ENCODE data around the gene NECAP2. TPM values are rescaled to one million over a fixed set of nuclear protein-coding genes. Genes with fewer than 3 reads are reported as not detected.
"Not testable (repeated sequence)": the region's sequence is repeated elsewhere in the genome, so short reads cannot be mapped to it uniquely, and the experiment has no call there.

Gene NECAP2
- total and polyA plus RNA-seq, 10 donors = 59.7 to 150 (median 117) TPM

GRCh38 chr1:16489195-16489880 lies 48.8 kb downstream of the NECAP2 start:
- H3K27ac ChIP-seq; H3K4me1 ChIP-seq; DNase-seq; H3K4me3 ChIP-seq; H3K27me3 ChIP-seq (replicated peaks in 1 of 7); intact Hi-C loops (cut with DNase I; ENCODE audit: low total_unique reads); H3K9me3 ChIP-seq: not testable (repeated sequence)
- H3K36me3 ChIP-seq = peaks cover 0 to 60% (median 25%) of the 10 kb centered on the region in 6 donors
- WGBS, 5 donors = 90 to 98% (median 94%) methylated on average over 9 of the region's 9 CpGs

GRCh38 chr1:16491056-16491675 lies 50.6 kb downstream of the NECAP2 start:
- TF ChIP-seq CTCF (IDR thresholded peaks at IDR 0.05 in 8 of 11, conservative IDR thresholded peaks at IDR 0.05 in 3 of 11) (no peak), POLR2AphosphoS5 (IDR thresholded peaks at IDR 0.05) (no peak), POLR2A (IDR thresholded peaks at IDR 0.05) (no peak)
- no peak for DNase-seq
- intact Hi-C loops (cut with DNase I; ENCODE audit: low total_unique reads) = no loop called here

DNA sequence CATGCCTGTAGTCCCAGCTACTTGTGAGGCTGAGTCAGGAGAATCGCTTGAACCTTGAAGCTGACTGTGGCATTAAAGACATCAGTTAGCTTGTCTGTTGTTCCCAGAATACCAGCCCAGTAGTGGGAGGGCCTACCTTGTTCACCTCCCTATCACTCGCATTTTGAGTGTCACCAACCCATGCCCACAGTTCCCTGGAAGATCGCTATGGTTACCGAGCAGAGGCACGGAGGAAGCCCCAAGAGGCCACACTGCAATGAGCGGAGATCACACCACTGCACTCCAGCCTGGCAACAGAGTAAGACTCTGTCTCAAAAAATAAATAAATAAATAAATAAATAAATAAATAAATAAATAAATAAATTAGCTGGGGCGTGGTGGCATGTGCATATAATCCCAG lies 52.4 kb downstream of the NECAP2 start:
- DNase-seq; H3K27me3 ChIP-seq (replicated peaks in 1 of 7); H3K9me3 ChIP-seq; H3K27ac ChIP-seq; intact Hi-C loops (cut with DNase I; ENCODE audit: low total_unique reads); H3K4me3 ChIP-seq: not testable (repeated sequence)
- H3K36me3 ChIP-seq = peaks cover 0 to 29% (median 4%) of the 10 kb centered on the region in 6 donors
- 83 to 91% (median 88%) methylated on average over 7 of the region's 7 CpGs for WGBS, 5 donors
- H3K4me1 ChIP-seq = peaks cover 0 to 13% (median 1%) of the 10 kb centered on the region in 6 donors

More at GRCh38 chr1:16491056-16491675, 50.6 kb downstream of the NECAP2 start:
- no peak overlapping the region for H3K27ac ChIP-seq
- H3K36me3 ChIP-seq = peaks cover 0 to 42% (median 8%) of the 10 kb centered on the region in 6 donors
- H3K4me3 ChIP-seq = no peak overlapping the region
- 86 to 88% (median 86%) methylated on average over 9 of the region's 9 CpGs for WGBS, 5 donors
- no peaks in the 10 kb centered on the region for H3K9me3 ChIP-seq
- H3K27me3 ChIP-seq (replicated peaks in 1 of 7) = no peaks in the 10 kb centered on the region
- H3K4me1 ChIP-seq = peaks cover 0 to 5% (median 0%) of the 10 kb centered on the region in 6 donors

DNA sequence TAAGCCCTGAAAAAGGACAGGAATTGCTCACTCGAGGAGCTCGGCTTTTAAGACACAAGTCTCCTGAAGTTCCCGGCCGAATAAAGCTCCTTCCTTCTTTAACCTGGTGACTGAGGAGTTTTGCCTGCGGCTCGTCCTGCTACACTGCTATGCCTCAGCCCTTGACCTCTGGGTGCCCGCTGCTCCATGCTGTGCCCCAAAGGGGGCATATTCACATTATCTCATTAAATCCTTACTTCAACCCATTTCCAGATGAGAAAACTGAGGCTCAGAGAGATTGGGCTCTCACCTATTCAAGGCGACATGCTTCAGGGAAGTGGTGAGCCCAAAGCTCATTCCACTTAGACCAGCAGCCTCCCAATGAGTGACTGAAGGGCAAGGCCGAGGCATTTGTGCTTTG lies 53.2 kb downstream of the NECAP2 start:
- H3K4me3 ChIP-seq; intact Hi-C loops (cut with DNase I; ENCODE audit: low total_unique reads); H3K27ac ChIP-seq; H3K27me3 ChIP-seq (replicated peaks in 1 of 7); H3K9me3 ChIP-seq: not testable (repeated sequence)
- DNase-seq = peak; percentile 8
- WGBS, 5 donors = 86 to 95% (median 89%) methylated on average over 9 of the region's 9 CpGs
- peaks cover 0 to 24% (median 2%) of the 10 kb centered on the region in 6 donors for H3K36me3 ChIP-seq
- H3K4me1 ChIP-seq = peaks cover 0 to 21% (median 8%) of the 10 kb centered on the region in 6 donors

DNA sequence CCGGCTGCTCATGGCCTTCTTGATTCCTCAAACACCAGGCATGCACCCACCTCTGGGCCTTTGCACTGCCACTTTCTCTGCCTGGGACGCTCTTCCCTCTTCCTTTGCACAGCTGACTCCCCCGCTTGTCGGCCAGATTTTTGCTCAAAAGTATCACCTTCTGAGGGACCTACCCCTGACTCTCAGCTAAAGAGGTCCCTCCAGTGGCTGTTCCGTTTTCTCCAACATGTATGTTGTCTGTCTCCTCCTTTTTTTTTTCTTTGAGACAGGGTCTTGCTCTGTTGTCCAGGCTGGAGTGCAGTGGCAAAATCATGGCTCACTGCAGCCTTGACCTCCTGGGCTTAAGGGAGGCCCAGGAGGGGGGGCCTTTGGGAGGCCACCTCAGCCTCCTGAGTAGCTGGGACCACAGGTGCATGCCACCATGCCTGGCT lies 57.0 kb downstream of the NECAP2 start:
- Histone ChIP-seq H3K4me1 (peaks cover 0 to 41% (median 25%) of the 10 kb centered on the region in 6 donors), H3K27ac (peak overlapping the region in 1 of 8 donors; percentile 90)
- H3K4me3 ChIP-seq; H3K27me3 ChIP-seq (replicated peaks in 1 of 7); H3K9me3 ChIP-seq; DNase-seq; H3K36me3 ChIP-seq; intact Hi-C loops (cut with DNase I; ENCODE audit: low total_unique reads): not testable (repeated sequence)
- WGBS, 5 donors = 84 to 93% (median 89%) methylated on average over 5 of the region's 5 CpGs

GRCh38 chr1:16498047-16498446 lies 57.5 kb downstream of the NECAP2 start:
- DNase-seq; intact Hi-C loops (cut with DNase I; ENCODE audit: low total_unique reads); H3K9me3 ChIP-seq; H3K36me3 ChIP-seq; H3K27me3 ChIP-seq (replicated peaks in 1 of 7): not testable (repeated sequence)
- WGBS, 5 donors = 55 to 94% (median 66%) methylated on average over 2 to 10 of the region's 10 CpGs
- Histone ChIP-seq H3K4me3 (peak overlapping the region in 7 of 8 donors; percentile 56 to 95 (median 79)), H3K4me1 (peaks cover 0 to 37% (median 25%) of the 10 kb centered on the region in 6 donors), H3K27ac (peak overlapping the region in 7 of 8 donors; percentile 67 to 90 (median 85))
